NB4 (cell line): ENCODE measurements around the gene WDR20.

Experiments used
- DNase-seq: peaks from one replicate; pipeline ENCODE4 v3.0.0; 2010; ENCODE audit warnings: low read depth
- H3K4me3 ChIP-seq: one replicate; pipeline ENCODE4 v1.5.1; 2011; ENCODE audit warnings: mild to moderate bottlenecking, low read depth, low read length, moderate library complexity
- CTCF ChIP-seq: IDR thresholded peaks from one replicate; pipeline ENCODE4 v1.5.1; 2012; ENCODE audit warnings: low read depth, low read length
- MAX ChIP-seq: IDR thresholded peaks from 2 replicates; pipeline ENCODE4 v1.6.1; 2011; ENCODE audit warnings: low read depth, low read length
- MYC ChIP-seq: IDR thresholded peaks from 2 replicates; pipeline ENCODE4 v1.6.1; 2011; ENCODE audit warnings: low read depth, low read length
- POLR2A ChIP-seq: IDR thresholded peaks from 2 replicates; pipeline ENCODE4 v1.6.1; 2011; ENCODE audit warnings: mild to moderate bottlenecking; ENCODE audit not compliant: insufficient read length; ENCODE audit errors: extremely low read depth

Gene WDR20

GRCh38 chr14:102223682-102224081 is 84.0 kb downstream of the WDR20 start:
- no peak overlapping the region for H3K4me3 ChIP-seq
- DNase-seq = no peak
- TF ChIP-seq CTCF = no peak
- no peak for TF ChIP-seq MAX
- TF ChIP-seq MYC = no peak
- no peak for TF ChIP-seq POLR2A

- TF ChIP-seq CTCF (no peak), POLR2A (no peak), MYC (no peak), MAX (no peak)
- no peak overlapping the region for H3K4me3 ChIP-seq
- no peak for DNase-seq
Observed at GRCh38 chr14:102225386-102225785, 85.7 kb downstream of the WDR20 start.

GRCh38 chr14:102225936-102226335 is 86.2 kb downstream of the WDR20 start:
- TF ChIP-seq MYC (no peak), CTCF (no peak), MAX (no peak), POLR2A (no peak)
- no peak for DNase-seq
- no peak overlapping the region for H3K4me3 ChIP-seq

- no peak for TF ChIP-seq MAX
- no peak for TF ChIP-seq CTCF
- TF ChIP-seq POLR2A = no peak
- peak; percentile 56 for DNase-seq
- peak overlapping the region; percentile 25 for H3K4me3 ChIP-seq
Observed at GRCh38 chr14:102226356-102227125, 86.8 kb downstream of the WDR20 start.

- H3K4me3 ChIP-seq = peak overlapping the region; percentile 42
- no peak for TF ChIP-seq CTCF
- peak; percentile 83 for TF ChIP-seq MYC
- peak; percentile 63 for TF ChIP-seq POLR2A
- TF ChIP-seq MAX = peak; percentile 18; the same call in 1 of the 2 replicates
- DNase-seq = peak; percentile 92
Observed at GRCh38 chr14:102227184-102227964, 87.7 kb downstream of the WDR20 start.
